NCI-H82 (cell line): ENCODE results near the gene BLTP1.
A peak's percentile ranks its signal among the peaks of the same experiment; 100 is the strongest.
"Not testable (repeated sequence)": the region's sequence is repeated elsewhere in the genome, so short reads cannot be mapped to it uniquely, and the experiment has no call there.

ENCODE experiments used
- DNase-seq: peaks from one replicate; lab custom pipeline; 2025; lab: John Stamatoyannopoulos, UW

Gene BLTP1

DNA sequence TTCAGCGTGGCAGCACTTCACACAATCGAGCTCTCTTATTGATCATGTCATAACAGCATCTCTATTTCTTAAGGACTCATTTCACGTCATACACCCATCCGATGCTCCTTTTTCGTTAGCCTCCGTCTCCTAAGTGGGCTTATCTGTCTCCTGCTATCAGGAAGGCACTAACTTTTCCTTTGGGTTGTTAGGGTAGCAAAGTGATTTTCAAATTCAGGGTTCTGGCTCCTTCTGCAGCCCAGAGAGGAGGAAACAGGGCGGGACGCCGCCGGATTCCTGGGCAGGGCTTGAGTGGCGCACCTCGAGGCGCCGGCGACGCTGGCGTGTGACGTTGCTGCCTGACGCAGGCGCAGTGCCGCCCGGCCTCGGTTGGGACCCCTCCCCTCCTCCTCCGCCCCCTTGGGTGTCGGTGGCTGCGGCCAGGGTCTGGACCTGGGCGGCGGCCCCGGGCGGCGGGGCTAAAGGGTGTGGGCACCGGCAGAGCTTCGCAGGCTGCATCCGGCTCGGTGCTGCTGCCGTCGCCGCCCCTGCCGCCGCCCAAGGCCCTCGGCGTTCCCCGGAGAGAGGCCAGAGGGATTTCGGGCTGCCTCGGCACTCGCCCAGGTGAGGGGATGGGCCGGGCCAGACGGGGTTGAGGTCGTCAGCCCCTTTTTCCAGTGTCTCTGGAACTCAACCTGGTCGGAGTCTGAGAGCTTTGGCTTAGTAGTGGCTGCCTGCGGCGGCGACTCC lies at the start of gene BLTP1:
Gene BLTP1 (plus strand): TSS at position 350 of the 729 bp plus-strand sequence. CDS start 18,317 bp downstream, outside the sequence.
- peak; percentile 88 for DNase-seq

GRCh38 chr4:122104184-122104583 lies 47.9 kb upstream of the BLTP1 start:
- DNase-seq, result no peak

- DNase-seq, result no peak
Measured at GRCh38 chr4:122107680-122108079, 44.5 kb upstream of the BLTP1 start.

GRCh38 chr4:122110304-122110703 lies 41.8 kb upstream of the BLTP1 start:
- not testable (repeated sequence) for DNase-seq

- DNase-seq, result no peak
Measured at GRCh38 chr4:122117743-122118142, 34.4 kb upstream of the BLTP1 start.

DNA sequence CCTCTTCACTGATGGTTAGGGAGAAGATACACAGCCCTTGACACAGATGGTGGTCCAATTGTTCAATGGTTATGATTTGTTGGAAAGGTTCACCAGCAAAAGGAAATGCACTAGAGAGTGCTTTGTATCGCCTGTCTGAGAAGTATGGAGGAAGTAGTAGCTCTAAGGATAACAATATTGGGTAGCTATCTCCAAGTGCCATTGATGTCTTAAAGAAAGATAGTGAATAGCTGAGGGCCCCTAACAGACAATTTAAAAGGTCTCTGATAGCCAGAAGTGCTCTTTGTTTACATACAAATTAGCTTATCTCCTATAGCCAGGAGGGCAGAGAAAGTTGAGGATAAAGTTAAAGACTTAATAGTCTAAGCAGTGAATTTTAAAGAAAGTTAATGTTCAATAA lies 33.9 kb upstream of the BLTP1 start:
- DNase-seq, result no peak

GRCh38 chr4:122119739-122120138 lies 32.4 kb upstream of the BLTP1 start:
- DNase-seq, result no peak

DNA sequence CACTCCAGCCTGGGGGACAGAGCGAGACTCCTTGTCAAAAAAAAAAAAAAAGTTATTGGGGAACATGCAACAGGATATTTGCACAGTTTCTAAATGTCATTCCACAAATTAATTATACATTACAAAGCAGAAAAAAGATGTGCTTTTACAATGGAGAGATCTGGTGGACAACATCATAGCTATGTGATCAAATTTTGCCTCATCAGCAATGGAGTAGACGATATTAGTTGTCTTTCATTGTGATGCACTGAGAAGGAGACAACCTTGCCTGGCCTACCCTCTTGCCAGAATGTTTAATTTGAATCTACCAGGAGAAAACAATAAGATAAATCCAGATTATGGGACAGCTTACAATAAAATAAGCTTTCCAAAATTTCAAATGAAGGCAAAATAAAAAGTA lies 30.5 kb upstream of the BLTP1 start:
- DNase-seq, result no peak

DNA sequence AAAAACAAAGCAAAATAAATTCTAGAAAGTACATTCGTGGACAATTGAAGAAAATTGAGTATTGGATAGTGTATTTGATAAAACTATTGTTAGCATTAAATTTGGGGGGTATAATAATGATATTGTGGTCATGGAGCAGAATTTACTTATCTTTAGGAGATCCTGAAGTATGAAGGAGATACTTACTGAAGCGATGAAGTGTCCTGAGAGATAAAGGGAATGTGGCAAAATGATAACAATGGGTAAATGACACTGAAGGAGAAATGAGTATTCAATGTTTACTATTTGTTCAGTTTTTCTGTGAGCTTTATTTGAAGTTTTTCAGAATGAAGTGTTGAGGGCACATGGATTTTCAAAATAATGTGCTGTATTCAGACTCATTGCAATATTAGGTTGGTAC lies 30.0 kb upstream of the BLTP1 start:
- DNase-seq, result no peak

DNA sequence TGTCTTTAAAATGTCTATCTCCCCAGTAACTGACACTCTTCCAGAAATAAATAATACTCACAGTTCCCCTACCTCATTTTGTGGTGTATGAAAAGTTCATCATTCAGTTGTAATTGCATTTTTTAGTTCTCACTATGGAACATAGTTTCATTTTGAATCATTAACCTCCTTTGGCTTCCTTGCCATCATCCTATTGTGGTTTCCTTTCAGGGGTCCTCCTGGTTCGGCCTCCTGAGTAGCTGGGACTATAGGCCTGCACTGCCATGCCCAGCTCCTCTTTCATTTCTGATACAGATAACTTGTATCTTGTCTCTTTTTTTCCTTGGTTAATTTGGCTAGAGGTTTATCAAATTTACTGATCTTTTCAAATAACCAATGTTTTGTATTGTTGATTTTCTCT lies 23.1 kb upstream of the BLTP1 start:
- DNase-seq, result no peak

DNA sequence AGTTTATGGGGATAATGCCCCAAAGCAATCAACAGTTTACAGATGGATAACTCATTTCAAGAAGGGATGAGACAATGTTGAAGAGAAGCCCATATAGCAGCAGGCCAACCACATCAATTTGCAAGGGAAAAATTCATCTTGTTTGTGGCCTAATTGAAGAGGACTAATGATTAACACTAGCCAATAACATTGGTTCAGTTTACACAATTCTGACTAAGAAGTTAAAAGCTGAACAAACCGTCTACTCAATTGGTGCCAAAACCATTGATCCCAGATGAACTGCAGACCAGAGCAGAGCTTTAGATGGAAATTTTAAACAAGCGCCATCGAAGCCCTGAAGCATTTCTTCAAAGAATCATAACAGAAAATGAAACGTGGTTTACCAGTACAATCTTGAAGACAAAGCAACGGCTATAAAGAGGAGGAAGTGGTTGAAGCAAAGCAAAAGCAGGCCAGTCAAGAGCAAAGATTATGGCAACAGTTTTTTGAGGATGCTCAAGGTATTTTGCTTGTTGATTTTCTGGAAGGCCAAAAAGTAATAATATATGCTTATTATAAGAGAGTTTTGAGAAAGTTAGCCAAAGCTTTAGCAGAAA lies 20.5 kb upstream of the BLTP1 start:
- DNase-seq, result no peak

- DNase-seq, result no peak
Measured at GRCh38 chr4:122132891-122133290, 19.2 kb upstream of the BLTP1 start.

DNA sequence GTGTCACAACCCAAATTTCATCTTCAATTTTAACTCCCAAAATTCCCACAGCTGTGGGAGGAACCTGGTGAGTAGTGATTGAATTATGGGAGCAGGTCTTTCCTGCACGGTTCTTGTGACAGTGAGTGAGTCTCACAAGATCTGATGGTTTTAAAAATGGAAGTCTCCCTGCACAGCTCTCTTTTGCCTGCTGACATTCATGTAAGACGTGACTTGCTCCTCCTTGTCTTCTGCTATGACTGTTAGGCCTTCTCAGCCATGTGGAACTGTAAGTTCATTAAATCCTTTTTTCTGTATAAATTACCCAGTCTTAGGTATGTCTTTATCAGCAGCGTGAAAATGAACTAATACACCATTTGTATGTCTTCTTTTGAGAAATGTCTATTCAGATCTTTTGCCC lies 13.0 kb upstream of the BLTP1 start:
- no peak for DNase-seq

- no peak for DNase-seq
Measured at GRCh38 chr4:122140834-122141233, 11.3 kb upstream of the BLTP1 start.

DNA sequence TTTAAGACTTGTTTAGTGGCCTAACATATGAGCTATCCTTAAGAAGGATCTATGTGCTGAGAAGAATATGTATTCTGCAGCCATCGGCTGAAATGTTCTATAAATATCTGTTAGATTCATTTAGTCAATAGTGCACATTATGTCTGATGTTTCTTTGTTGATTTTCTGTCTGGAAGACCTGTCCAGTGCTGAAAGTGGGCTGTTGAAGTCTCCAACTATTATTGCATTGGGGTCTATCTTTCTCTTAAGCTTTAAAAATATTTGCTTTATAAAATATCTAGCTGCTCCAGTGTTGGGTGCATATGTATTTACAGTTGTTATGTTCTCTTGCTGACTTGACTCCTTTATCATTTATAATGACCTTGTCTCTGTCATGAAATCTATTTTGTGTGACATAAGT lies 9.4 kb upstream of the BLTP1 start:
- no peak for DNase-seq

DNA sequence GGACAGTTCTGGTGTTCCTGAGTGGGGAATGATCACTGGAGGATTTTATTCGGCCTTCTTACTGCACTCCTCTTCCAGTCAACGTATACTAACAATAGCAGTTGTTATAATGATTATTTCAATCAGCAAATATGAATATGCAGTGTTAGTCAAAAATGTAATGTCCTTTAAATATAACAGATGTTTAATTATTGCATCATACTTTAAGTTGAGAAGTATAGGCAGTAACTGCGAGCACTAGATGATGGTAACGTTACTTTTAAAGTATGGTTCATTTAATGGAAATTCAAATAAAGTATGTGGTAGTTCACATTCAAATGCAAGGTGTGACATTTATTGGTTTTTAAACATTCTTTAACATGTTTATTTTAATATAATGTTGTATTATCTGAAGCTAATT lies 5.5 kb upstream of the BLTP1 start:
- DNase-seq, result no peak

GRCh38 chr4:122150931-122151330 lies 1.2 kb upstream of the BLTP1 start:
- no peak for DNase-seq

DNA sequence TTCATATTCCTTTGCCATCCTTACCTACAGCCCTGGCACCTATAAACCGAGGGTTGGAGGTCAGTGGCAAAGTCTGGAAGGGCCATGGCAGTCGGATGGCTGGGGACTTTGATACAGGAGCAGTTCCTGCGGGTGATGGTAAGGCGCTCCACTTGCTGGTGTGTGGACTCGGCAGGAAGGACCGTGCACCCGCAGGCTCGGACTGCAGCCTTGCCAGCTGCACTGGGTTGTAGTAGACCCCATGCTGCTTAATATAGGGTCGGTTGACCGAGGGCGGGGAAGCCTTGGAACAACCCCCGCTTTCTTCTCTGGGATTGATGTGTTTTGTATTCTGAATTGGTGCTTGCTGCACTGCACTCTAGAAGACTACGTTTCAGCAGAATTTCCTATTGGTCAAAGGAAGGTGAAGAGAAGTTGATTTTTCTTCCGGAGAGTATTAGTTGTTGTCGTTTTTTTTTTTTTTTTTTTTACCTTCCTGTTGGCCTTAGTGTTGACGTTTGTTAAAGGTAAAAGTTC lies 638 bp downstream of the BLTP1 start:
- peak; percentile 46 for DNase-seq

DNA sequence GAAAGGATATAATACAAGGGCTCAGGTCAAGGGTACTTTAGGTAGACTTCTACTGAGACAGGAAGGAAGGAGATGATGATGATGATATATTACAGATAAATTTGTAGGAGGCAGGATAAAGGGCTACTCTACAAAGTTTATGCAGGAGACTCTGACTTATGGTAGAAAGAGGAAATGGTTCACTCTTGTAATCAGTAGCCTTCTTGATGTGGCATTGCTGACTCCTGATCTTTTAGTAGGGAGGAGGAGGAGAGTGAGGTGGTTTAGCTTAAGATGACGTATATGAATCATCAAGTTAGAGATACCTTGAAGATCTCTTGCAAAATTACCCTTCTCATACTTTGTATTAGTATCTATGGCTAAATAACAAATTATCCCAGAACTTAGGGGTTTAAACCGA lies 4.7 kb downstream of the BLTP1 start:
- no peak for DNase-seq

GRCh38 chr4:122163301-122163700 lies 11.2 kb downstream of the BLTP1 start:
- DNase-seq, result no peak

DNA sequence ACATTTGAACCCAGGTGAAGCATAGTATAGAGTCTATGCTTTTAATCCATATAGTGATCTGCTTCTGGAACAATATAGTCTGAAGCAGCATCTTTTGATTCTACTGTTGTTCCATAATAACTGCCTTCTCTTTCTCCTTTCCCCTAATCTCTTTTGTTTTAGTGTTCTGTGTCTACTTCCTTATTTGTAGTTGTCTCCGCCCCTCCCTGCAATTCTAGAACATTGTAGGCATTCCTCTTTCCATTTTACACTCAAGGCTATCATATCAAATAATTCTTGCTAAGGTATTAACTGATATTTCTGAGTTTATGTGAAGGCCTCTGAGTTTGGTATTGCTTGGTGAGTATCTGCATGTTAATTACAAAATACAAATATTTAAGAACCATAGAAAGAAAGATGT lies 11.6 kb downstream of the BLTP1 start:
- no peak for DNase-seq

- peak; percentile 1 for DNase-seq
Measured at GRCh38 chr4:122167369-122167768, 15.2 kb downstream of the BLTP1 start.

GRCh38 chr4:122170775-122171174 lies 18.6 kb downstream of the BLTP1 start:
- DNase-seq, result no peak

DNA sequence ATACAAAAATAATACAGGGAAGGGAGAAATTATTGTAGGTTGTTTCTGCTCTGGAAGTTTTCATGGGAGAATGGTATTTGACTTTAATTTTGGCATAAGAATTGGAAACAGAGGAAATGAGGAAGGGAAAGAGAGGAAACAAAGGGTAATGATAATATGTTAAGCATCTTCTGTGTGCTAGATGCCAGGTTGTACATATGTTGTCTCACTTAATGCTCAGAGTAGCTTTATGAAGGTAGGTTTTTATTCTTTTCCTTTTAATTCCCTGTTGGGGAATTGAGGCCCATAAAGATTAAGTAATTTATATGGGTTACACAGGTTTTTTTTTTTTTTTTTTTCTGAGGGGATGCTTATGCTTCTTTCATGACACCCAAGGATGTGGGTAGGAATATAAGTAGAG lies 19.2 kb downstream of the BLTP1 start:
- DNase-seq, result no peak
